ENCODE measurements around the gene FFAR2. TPM values are rescaled to one million over a fixed set of nuclear protein-coding genes. Genes with fewer than 3 reads are reported as not detected.
"Not testable (repeated sequence)": the region's sequence is repeated elsewhere in the genome, so short reads cannot be mapped to it uniquely, and the experiment has no call there.

The FFAR2 gene
- total RNA-seq, 1 experiment from 2014 or later = not detected

GRCh38 chr19:35461060-35461459 lies 13.0 kb downstream of the FFAR2 start (continued):
- TF ChIP-seq, protein P1, sequence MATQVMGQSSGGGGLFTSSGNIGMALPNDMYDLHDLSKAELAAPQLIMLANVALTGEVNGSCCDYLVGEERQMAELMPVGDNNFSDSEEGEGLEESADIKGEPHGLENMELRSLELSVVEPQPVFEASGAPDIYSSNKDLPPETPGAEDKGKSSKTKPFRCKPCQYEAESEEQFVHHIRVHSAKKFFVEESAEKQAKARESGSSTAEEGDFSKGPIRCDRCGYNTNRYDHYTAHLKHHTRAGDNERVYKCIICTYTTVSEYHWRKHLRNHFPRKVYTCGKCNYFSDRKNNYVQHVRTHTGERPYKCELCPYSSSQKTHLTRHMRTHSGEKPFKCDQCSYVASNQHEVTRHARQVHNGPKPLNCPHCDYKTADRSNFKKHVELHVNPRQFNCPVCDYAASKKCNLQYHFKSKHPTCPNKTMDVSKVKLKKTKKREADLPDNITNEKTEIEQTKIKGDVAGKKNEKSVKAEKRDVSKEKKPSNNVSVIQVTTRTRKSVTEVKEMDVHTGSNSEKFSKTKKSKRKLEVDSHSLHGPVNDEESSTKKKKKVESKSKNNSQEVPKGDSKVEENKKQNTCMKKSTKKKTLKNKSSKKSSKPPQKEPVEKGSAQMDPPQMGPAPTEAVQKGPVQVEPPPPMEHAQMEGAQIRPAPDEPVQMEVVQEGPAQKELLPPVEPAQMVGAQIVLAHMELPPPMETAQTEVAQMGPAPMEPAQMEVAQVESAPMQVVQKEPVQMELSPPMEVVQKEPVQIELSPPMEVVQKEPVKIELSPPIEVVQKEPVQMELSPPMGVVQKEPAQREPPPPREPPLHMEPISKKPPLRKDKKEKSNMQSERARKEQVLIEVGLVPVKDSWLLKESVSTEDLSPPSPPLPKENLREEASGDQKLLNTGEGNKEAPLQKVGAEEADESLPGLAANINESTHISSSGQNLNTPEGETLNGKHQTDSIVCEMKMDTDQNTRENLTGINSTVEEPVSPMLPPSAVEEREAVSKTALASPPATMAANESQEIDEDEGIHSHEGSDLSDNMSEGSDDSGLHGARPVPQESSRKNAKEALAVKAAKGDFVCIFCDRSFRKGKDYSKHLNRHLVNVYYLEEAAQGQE (IDR thresholded peaks at IDR 0.05; ENCODE audit: low read depth) = no peak
- TF ChIP-seq YY1 (IDR thresholded peaks at IDR 0.05; ENCODE audit: extremely low read depth, insufficient replicate concordance, low read depth, low read length) (no peak), CEBPB (IDR thresholded peaks at IDR 0.05; ENCODE audit: low read depth) (no peak)

- H3K79me2 ChIP-seq (ENCODE audit: insufficient read depth, low read length); H3K9me2 ChIP-seq (ENCODE audit: insufficient read depth); intact Hi-C loops (cut with micrococcal nuclease); H2AFZ ChIP-seq (ENCODE audit: low read depth, low read length, poor library complexity, severe bottlenecking); DNase-seq (ENCODE audit: low read depth, low spot score); H3K27ac ChIP-seq (ENCODE audit: low read depth, low read length); H3K36me3 ChIP-seq (ENCODE audit: control insufficient read depth in 1 of 2, insufficient read depth in 2 of 2, low read length in 2 of 2); CTCF ChIA-PET; H3K27me3 ChIP-seq (ENCODE audit: insufficient read depth, low read length); POLR2A ChIA-PET; H3K9me3 ChIP-seq (ENCODE audit: control insufficient read depth in 1 of 2, insufficient read depth in 1 of 2, low read depth in 1 of 2, low read length in 2 of 2); H3K4me1 ChIP-seq (ENCODE audit: control insufficient read depth in 1 of 2, insufficient read depth in 2 of 2, low read length in 2 of 2); H3K4me3 ChIP-seq (replicated peaks in 1 of 2; ENCODE audit: low read depth in 1 of 2, low read length in 2 of 2); ATAC-seq; RAD21 ChIA-PET (ENCODE audit: low non-redundant PET in 1 of 2, low total read pairs in 2 of 2, uncharacterized antibody in 2 of 2, unreplicated experiment in 2 of 2); H3K4me2 ChIP-seq (ENCODE audit: low read length); H4K20me1 ChIP-seq (ENCODE audit: insufficient read depth); H3K9ac ChIP-seq (ENCODE audit: low read length); BruUV-seq (replicated peaks): not testable (repeated sequence)
Observed at GRCh38 chr19:35461788-35462187, 13.7 kb downstream of the FFAR2 start.

DNA sequence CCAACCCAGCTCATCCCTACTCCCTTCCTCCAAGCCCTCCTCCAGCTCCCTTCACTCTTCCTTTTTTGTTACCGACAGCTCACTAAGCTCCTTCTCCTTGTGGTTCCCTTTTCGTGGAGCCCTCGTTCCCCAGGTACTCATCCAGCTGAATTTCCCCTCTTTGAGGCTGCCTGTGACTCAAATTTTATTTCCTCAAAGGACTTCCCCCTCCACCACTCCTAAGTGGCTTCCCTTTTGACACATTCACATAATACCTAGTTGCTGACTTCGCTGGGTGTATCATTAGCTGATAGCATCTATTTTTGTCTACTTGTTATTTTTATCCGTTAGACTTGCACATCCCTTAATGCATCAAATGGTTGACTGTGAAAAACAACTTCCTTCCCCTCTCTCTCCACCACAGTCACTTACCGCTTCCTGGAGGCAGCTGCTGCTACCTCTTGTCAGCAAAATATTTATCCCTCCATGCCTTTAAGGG lies 14.5 kb downstream of the FFAR2 start:
- Histone ChIP-seq H3K79me2 (ENCODE audit: insufficient read depth, low read length) (no peaks in the 10 kb centered on the region), H3K9me2 (ENCODE audit: insufficient read depth) (no peaks in the 10 kb centered on the region), H3K4me2 (ENCODE audit: low read length) (no peak overlapping the region), H3K4me3 (replicated peaks in 1 of 2; ENCODE audit: low read depth in 1 of 2, low read length in 2 of 2) (no peak overlapping the region), H3K36me3 (ENCODE audit: control insufficient read depth in 1 of 2, insufficient read depth in 2 of 2, low read length in 2 of 2) (no peaks in the 10 kb centered on the region), H3K27ac (ENCODE audit: low read depth, low read length) (no peak overlapping the region), H3K27me3 (ENCODE audit: insufficient read depth, low read length) (0 out of 2 replicates have a peak, but pooled peaks cover 2% of the 10 kb centered on the region), H2AFZ (ENCODE audit: low read depth, low read length, poor library complexity, severe bottlenecking) (no peak overlapping the region), H4K20me1 (ENCODE audit: insufficient read depth) (no peaks in the 10 kb centered on the region), H3K9me3 (ENCODE audit: control insufficient read depth in 1 of 2, insufficient read depth in 1 of 2, low read depth in 1 of 2, low read length in 2 of 2) (no peaks in the 10 kb centered on the region), H3K9ac (ENCODE audit: low read length) (no peak overlapping the region), H3K4me1 (ENCODE audit: control insufficient read depth in 1 of 2, insufficient read depth in 2 of 2, low read length in 2 of 2) (no peaks in the 10 kb centered on the region)
- RAD21 ChIA-PET (ENCODE audit: low non-redundant PET in 1 of 2, low total read pairs in 2 of 2, uncharacterized antibody in 2 of 2, unreplicated experiment in 2 of 2) = no interaction called here
- no peak for ATAC-seq
- DNase-seq (ENCODE audit: low read depth, low spot score) = no peak
- intact Hi-C loops (cut with micrococcal nuclease) = no loop called here
- CTCF ChIA-PET = no interaction called here
- TF ChIP-seq CEBPB (IDR thresholded peaks at IDR 0.05; ENCODE audit: low read depth) (no peak), POLR2A (IDR thresholded peaks at IDR 0.05; ENCODE audit: borderline replicate concordance, extremely low read depth, insufficient read depth, insufficient read length) (no peak), TCF7L2 (IDR thresholded peaks at IDR 0.05; ENCODE audit: borderline replicate concordance, extremely low read depth, insufficient read depth, insufficient read length) (no peak), CBX3 (IDR thresholded peaks at IDR 0.05; ENCODE audit: low read depth) (no peak), EZH2 (IDR thresholded peaks at IDR 0.05) (no peak), SRF (IDR thresholded peaks at IDR 0.05; ENCODE audit: low read depth) (no peak), ELF1 (IDR thresholded peaks at IDR 0.05; ENCODE audit: borderline replicate concordance, low read depth) (no peak), SP1 (IDR thresholded peaks at IDR 0.05; ENCODE audit: low read depth) (no peak)
- TF ChIP-seq, protein P2, sequence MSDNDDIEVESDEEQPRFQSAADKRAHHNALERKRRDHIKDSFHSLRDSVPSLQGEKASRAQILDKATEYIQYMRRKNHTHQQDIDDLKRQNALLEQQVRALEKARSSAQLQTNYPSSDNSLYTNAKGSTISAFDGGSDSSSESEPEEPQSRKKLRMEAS (IDR thresholded peaks at IDR 0.05) = no peak
- BruUV-seq (replicated peaks) = no TSS peak
- POLR2A ChIA-PET = interaction anchor here (1.6 kb wide), 1 partner anchor 13 kb away, joined by 3 read pairs; no protein-coding TSS in a partner anchor
